Stimulated activated CD8-positive, alpha-beta memory T cell treated with anti-CD3 and anti-CD28 coated beads, Interleukin-4, amount 100 ng/mL, for 48 hours (primary cell): Measurements from ENCODE around the gene ST3GAL3.
"Not testable (repeated sequence)": the region's sequence is repeated elsewhere in the genome, so short reads cannot be mapped to it uniquely, and the experiment has no call there.

Experiments used
- DNase-seq: peaks from one replicate; pipeline ENCODE4 v3.0.0-alpha.2; 2020

ST3GAL3 gene

DNA sequence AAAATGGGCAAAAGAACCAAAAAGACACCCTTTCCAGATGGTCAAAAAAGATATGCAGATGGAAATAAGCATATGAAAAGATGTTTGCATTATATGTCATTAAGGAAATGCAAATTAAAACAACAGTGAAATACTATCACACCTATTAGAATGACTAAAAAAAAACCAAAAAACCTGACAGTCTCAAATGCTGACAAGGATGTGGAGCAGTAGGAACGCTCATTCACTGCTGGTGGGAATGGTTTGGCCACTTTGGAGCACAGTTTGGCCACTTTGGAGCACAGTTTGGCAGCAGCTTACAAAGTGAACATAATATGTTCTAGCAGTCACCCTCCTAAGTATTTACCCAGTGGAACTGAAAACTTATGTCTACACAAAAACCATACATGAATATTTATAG, 121.2 kb downstream of the ST3GAL3 start:
- DNase-seq = no peak

GRCh38 chr1:43830802-43831201, 123.5 kb downstream of the ST3GAL3 start:
- DNase-seq = no peak

GRCh38 chr1:43831851-43832250, 124.5 kb downstream of the ST3GAL3 start:
- DNase-seq = no peak

DNA sequence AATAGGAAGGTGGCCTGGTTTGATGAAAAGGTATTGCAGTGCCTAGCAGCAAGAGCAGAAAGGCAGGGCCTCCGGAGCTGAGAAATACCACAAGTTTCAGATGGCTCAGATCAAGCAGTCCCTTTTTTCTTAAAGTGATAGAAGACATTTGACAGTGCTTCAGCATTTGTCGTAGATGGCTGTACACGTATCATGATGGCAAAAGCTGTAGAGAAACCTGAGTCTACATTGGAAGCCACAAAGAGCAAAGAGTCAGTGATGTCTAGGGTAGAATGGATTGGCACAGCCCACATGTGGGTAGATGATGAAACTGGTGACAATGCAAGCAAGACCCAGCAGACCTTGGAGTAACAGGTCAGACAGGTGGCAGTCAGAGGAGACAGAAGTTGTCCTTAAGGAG, 124.9 kb downstream of the ST3GAL3 start:
- DNase-seq = peak; percentile 39

GRCh38 chr1:43832998-43833397, 125.7 kb downstream of the ST3GAL3 start:
- DNase-seq = no peak

DNA sequence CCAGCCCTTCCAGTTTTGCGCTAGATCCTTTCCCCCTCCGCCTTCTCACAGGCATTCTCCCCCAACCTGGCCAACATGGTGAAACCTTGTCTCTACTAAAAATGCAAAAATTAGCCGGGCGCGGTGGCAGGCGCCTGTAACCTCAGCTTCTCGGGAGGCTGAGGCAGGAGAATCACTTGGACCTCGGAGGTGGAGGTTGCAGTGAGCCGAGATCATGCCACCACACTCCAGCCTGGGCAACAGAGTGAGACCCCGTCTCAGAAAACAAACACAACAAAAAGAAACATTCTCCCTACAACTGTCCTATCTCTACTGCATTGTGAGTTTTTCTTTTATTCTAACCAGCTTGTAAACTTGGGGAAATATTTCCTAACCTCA, 126.6 kb downstream of the ST3GAL3 start:
- DNase-seq = not testable (repeated sequence)

- DNase-seq = peak; percentile 62
These were observed 127.1 kb downstream of the ST3GAL3 start for GRCh38 chr1:43834280-43835081.

DNA sequence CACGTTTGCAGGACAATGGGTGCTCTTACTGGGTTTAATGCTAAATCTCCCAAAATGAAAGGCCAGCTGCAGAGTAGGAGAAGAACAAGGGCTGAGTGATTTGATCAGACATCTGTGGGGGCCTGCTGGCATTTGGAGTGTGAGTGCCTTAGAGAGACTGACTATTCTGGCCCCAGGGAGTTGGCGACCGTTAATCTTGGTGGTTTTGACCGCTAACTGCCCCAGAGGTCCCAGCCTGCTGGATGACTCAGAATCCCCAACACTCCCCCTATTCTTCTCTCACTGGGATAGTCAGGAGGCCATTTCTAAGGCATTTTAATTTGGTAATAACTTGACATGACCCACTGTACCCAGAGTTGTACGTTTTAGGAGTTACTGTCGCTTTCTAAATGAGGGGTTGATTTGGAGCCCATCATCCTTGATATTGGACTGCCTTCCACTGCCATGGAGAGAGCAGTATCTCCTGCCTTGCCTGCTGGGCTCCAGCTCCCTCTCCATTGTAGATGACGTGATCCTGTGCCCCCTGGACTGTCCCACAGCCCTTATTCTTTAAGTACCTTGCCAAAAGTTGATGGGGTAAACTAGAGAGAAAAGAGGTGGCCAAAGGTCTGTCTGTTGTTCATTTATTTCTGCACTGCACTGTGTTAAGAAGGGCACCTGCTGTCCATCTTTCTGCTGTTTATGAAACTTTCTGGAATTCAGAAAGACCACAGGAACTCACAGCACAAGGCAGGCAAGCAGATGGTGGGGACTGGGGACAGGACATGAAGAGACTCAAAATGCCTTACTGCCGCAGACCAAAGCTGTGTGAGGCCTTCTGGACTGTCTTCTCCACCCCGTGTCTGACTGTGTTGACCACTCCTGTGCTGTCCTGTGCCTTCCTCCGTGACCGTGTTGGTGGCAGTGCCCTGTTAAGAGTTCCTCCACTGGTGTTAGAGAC, 128.0 kb downstream of the ST3GAL3 start:
- no peak for DNase-seq

DNA sequence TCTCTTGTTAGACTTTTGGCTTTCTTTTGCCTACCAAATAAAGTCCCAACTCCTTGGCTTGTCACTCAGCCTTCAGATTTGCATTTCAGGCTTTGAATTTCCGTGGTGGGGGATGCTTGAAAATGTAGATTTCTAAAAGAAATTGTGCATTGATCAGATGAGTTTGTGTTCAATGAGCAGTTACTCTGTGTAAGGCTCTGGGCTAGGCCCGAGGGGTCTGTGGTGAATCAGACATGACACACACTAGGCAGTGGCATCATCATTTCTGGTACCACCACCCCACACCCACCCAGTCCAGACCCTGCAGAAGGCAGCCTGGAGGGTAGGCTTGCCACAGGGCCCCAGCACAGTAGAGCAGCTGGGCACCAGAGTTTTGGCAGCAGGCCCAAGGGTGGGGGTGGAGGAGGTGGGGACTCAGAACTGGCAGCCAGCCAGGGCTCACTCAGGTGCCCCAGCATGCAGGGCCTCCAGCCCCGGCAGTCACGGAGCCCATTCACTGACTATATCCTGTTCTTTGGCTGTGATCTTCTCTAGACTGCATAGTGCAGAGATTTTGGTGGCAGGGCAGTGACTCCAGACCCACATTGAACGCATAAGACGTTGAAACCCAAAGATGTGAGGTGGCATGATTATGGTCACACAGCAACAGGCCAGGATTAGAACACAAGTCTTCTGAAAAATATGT, 129.1 kb downstream of the ST3GAL3 start:
- peak; percentile 83 for DNase-seq

GRCh38 chr1:43839056-43839455, 131.7 kb downstream of the ST3GAL3 start:
- no peak for DNase-seq

GRCh38 chr1:43841321-43842174, 134.2 kb downstream of the ST3GAL3 start:
- DNase-seq = no peak

GRCh38 chr1:43842175-43842498, 134.8 kb downstream of the ST3GAL3 start:
- no peak for DNase-seq

GRCh38 chr1:43843684-43844083, 136.3 kb downstream of the ST3GAL3 start:
- DNase-seq = no peak

- DNase-seq = no peak
These were observed 136.8 kb downstream of the ST3GAL3 start for GRCh38 chr1:43844114-43844513.

- no peak for DNase-seq
These were observed 140.0 kb downstream of the ST3GAL3 start for GRCh38 chr1:43847290-43847689.

DNA sequence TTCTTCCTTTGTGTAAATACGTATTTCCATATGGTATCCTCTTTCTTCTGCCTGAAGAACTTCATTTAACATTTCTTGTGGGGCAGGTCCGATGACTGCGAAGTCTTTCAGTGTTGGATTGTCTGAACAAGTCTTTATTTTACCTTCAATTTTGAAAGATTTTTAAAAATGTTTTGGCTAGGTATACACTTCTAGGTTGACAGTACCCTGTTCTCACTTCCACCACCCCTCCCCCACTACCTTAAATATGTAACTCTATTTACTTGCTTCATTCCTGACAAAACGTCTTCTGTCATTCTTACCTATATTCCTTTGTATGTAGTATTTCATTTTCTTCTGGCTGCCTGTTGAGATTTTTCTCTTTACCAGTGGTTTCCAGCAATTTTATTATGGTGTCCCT, 140.5 kb downstream of the ST3GAL3 start:
- no peak for DNase-seq

DNA sequence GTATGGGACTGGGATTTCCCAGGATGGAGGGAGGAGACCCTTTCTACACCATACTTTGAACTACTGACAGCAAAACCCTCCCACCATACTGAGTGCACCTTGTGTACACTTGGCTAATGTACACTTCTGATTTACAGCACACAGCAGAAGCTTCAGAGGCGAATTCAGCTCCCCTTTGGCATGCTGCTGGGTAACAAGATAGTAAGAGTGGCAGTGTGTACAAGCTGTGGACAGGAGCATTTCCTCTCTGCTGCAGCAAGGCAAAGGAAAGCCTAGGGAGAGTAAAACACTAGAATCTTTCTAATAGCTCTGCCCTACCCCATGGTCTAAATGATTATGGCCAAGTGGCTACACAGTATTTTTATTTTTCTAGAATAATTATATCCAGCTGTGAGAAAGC, 142.3 kb downstream of the ST3GAL3 start:
- DNase-seq = no peak

DNA sequence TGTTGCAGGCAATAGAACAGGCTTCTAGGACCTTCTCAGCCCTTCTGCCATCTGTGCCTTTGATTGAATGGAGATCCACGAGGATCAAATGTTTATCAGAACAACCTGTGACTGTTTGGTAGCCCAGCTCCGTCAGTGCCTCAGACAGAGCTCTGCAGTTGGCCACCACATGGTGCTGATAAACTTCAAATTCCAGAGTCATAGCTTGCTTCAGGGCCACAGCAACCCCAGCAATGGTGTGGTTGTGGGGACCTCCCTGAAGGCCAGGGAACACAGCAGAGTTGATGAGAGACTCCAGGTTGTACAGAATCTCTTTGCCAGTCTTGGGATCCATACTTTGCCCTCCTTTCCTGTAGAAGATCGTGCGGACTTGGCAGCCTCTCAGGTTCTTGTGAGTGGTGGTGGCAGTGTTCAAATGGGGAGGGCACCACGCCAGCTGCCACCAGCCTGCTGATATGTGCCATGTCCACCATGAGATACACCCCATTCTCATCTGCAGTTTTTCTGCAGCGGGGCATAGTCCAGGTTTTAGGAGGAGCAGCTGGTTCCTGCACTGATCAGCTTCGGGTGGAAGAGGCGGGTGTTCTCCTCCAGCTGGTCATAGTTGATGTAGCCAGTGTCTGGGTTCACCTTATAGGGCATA, 143.4 kb downstream of the ST3GAL3 start:
- no peak for DNase-seq

DNA sequence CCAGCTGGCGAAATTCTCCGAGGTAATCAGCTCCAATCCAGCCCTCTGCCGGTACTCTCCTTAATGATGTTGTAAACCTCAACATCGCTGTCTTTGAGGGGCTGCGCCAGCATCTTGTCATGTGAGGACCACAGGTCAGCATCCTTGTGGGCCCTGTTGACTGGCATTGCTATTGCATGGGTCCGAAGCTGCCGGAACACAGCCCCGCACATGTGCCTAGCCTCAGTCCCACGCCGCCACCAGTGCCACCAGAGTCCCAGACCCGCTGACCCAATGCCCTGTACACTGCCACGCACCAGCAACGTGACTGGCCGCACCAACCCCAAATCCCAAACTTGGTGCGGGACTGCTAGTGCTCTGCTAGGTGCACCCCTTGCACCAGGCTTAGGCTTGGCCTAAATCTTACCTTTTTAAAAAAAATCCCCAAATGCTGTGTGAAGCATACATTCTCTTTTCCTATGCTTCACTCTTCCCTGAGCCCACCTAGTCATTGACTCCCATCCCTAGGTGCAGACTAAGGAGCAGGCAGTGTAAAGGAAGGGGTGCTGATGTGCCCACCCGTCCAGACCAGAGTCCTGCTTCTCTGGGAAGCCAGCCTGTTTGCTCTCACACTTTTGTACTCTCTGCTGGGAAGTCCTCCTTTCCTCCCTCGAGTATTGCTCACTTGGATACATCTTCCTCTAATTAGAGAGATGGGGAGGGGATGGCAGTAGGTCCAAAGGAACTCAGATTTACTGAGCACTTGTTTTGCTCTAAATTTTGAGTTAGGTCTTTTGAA, 144.4 kb downstream of the ST3GAL3 start:
- DNase-seq = no peak

DNA sequence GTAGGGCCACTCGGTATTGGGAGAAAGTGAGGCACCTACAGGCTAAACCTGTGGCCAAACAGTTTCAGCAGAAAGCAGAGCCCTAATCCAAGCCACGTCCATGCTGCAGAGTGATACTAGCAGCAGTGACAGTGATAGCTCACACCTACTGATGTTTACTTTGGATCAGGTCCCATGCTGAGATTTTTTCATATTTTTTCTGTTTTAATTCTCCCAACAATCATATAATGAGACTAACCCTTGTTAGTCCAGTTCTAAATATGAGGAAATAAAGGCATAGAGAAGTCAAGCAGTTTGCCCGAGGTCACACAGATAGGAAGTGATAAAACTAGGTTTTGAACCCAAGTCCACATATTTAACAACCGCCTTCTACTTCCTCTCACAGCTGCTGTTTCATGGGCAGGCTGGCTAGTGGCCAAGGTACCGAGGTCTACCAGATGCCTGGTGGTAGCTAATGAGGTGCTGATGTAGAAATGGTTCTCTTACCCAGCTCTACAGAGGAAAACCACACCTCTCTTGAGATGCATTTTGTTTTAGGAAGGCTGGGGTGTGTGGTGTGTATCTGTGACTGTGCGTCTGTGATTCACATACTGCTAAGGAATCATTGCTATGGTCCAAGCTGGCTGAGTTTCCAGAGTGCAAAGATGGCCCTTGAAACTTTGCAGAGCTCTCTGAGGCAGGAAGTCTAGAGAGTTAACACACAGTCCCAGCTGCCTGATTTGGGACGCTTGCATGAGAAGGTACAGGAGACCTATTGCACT, 146.0 kb downstream of the ST3GAL3 start:
- DNase-seq = peak; percentile 47
